GM23248 (cell line): Measurements from ENCODE around the gene TMEM178B. TPM values are rescaled to one million over a fixed set of nuclear protein-coding genes. Genes with fewer than 3 reads are reported as not detected.

Experiments used
- DNase-seq: peaks from one replicate; pipeline ENCODE4 v3.0.0-alpha.2; 2015
- H2AFZ ChIP-seq: fragments of 200-600 bp; sonication (generic); 2 replicates; pipeline ENCODE4 v1.6.1; 2016; ENCODE audit warnings: antibody characterized with exemption
- H3F3A ChIP-seq: fragments of 200-600 bp; sonication (generic); 2 replicates; pipeline ENCODE4 v1.6.1; 2016; ENCODE audit warnings: mild to moderate bottlenecking, antibody characterized with exemption, mixed run types; ENCODE audit not compliant: insufficient read depth
- H3K27ac ChIP-seq: fragments of 200-600 bp; sonication (generic); 2 replicates; pipeline ENCODE4 v1.5.1; 2016; ENCODE audit warnings: mild to moderate bottlenecking
- H3K27me3 ChIP-seq: fragments of 200-600 bp; sonication (generic); replicated peaks from 2 replicates; pipeline ENCODE4 v1.6.1; 2016; ENCODE audit warnings: mild to moderate bottlenecking; ENCODE audit not compliant: insufficient read depth
- H3K36me3 ChIP-seq: fragments of 200-600 bp; sonication (generic); 2 replicates; pipeline ENCODE4 v1.6.1; 2016; ENCODE audit warnings: low read depth, mild to moderate bottlenecking
- H3K4me1 ChIP-seq: fragments of 200-600 bp; sonication (generic); 2 replicates; pipeline ENCODE4 v1.6.1; 2016; ENCODE audit warnings: mild to moderate bottlenecking; ENCODE audit not compliant: insufficient read depth
- H3K4me2 ChIP-seq: fragments of 200-600 bp; sonication (generic); one replicate; pipeline ENCODE4 v1.6.1; 2016; ENCODE audit warnings: mild to moderate bottlenecking; ENCODE audit not compliant: unreplicated experiment
- H3K4me3 ChIP-seq: fragments of 200-600 bp; sonication (generic); 2 replicates; pipeline ENCODE4 v1.5.1; 2016; ENCODE audit warnings: mild to moderate bottlenecking
- H3K79me2 ChIP-seq: fragments of 200-600 bp; sonication (generic); 2 replicates; pipeline ENCODE4 v1.6.1; 2016; ENCODE audit warnings: mild to moderate bottlenecking; ENCODE audit not compliant: insufficient read depth
- H3K9ac ChIP-seq: fragments of 200-600 bp; sonication (generic); 2 replicates; pipeline ENCODE4 v1.6.1; 2016; ENCODE audit warnings: mild to moderate bottlenecking
- H3K9me2 ChIP-seq: fragments of 200-600 bp; sonication (generic); 2 replicates; pipeline ENCODE4 v1.6.1; 2016; ENCODE audit warnings: mixed run types, mild to moderate bottlenecking, moderate library complexity; ENCODE audit not compliant: insufficient read depth
- H3K9me3 ChIP-seq: fragments of 200-600 bp; sonication (generic); one replicate; pipeline ENCODE4 v1.6.1; 2017; ENCODE audit warnings: low read depth
- H4K20me1 ChIP-seq: fragments of 200-600 bp; sonication (generic); 2 replicates; pipeline ENCODE4 v1.6.0; 2016; ENCODE audit not compliant: insufficient read depth
- EZH2 ChIP-seq: fragments of 200-600 bp; sonication (generic); IDR thresholded peaks from 2 replicates; pipeline ENCODE4 v1.6.1; 2018; ENCODE audit warnings: antibody characterized with exemption, mild to moderate bottlenecking; ENCODE audit not compliant: insufficient read depth, poor library complexity, severe bottlenecking
- EZH2phosphoT487 ChIP-seq: fragments of 200-600 bp; sonication (generic); IDR thresholded peaks from 2 replicates; pipeline ENCODE4 v1.6.1; 2018; ENCODE audit warnings: antibody characterized with exemption, moderate library complexity, mild to moderate bottlenecking, low read depth; ENCODE audit not compliant: insufficient read depth
- WGBS, 2 experiments: methylation state at CpG; one replicate each; pipeline ENCODE4 v1.1.6; 2015 to 2017; ENCODE audit warnings: low lambda C conversion rate in 2 of 2, low coverage in 1 of 2; ENCODE audit errors: missing lambda C conversion rate in 2 of 2; 5-methylcytosine and 5-hydroxymethylcytosine counted together
- in situ Hi-C: fragments of 300-500 bp; cut with MboI; formaldehyde crosslinking; loops from 2 replicates; pipeline ENCODE4 v1.15.0; 2020
- polyA plus RNA-seq: library from polyadenylated mRNA; unstranded; fragments of >200 nt; fragmentation: Nextera tagmentation; extraction: Ambion mirVana; gene quantifications from 2 replicates; pipeline ENCODE4 v1.2.1, GENCODE V29; 2016
- total RNA-seq: library from RNA; depleted of rRNA; stranded (reverse); fragments of >200 nt; shearing (Covaris generic); gene quantifications from 2 replicates; pipeline ENCODE4 v1.2.3, GENCODE V29; 2014

TMEM178B gene
- total and polyA plus RNA-seq, 2 experiments from 2014 or later, result 0.05 to 0.22 TPM

- WGBS, 2 experiments, result 3 to 6% methylated on average over 35 to 36 of the region's 36 CpGs
- H3K9ac ChIP-seq, result no peak overlapping the region
Measured at GRCh38 chr7:141511676-141512396, 438.0 kb downstream of the TMEM178B start.

GRCh38 chr7:141512597-141512996 is 438.7 kb downstream of the TMEM178B start:
- Histone ChIP-seq H3K4me1 (no peaks in the 10 kb centered on the region), H2AFZ (no peak overlapping the region), H4K20me1 (no peaks in the 10 kb centered on the region), H3K9ac (no peak overlapping the region), H3K27ac (no peak overlapping the region), H3K4me3 (no peak overlapping the region), H3K9me2 (no peaks in the 10 kb centered on the region), H3F3A (no peaks in the 10 kb centered on the region), H3K27me3 (peaks cover 9% of the 10 kb centered on the region), H3K79me2 (no peaks in the 10 kb centered on the region), H3K9me3 (no peaks in the 10 kb centered on the region), H3K4me2 (no peak overlapping the region), H3K36me3 (no peaks in the 10 kb centered on the region)
- in situ Hi-C loops, result no loop called here
- WGBS, 2 experiments, result 43 to 46% methylated on average over 2 of the region's 2 CpGs
- no peak for DNase-seq
- no peak for TF ChIP-seq EZH2
- TF ChIP-seq EZH2phosphoT487, result no peak

More at GRCh38 chr7:141511676-141512396, 438.0 kb downstream of the TMEM178B start:
- Histone ChIP-seq H3K9me2 (no peaks in the 10 kb centered on the region), H3K4me1 (no peaks in the 10 kb centered on the region), H3K4me2 (no peak overlapping the region), H3K27me3 (peaks cover 9% of the 10 kb centered on the region), H3K79me2 (no peaks in the 10 kb centered on the region), H3K9me3 (no peaks in the 10 kb centered on the region), H3F3A (no peaks in the 10 kb centered on the region), H3K27ac (no peak overlapping the region), H3K4me3 (no peak overlapping the region), H2AFZ (no peak overlapping the region), H4K20me1 (no peaks in the 10 kb centered on the region), H3K36me3 (no peaks in the 10 kb centered on the region)
- peak; percentile 20 for DNase-seq
- TF ChIP-seq EZH2phosphoT487 (no peak), EZH2 (no peak)
- in situ Hi-C loops, result no loop called here

GRCh38 chr7:141513720-141514119 is 439.9 kb downstream of the TMEM178B start:
- Histone ChIP-seq H3K4me3 (no peak overlapping the region), H3K4me2 (no peak overlapping the region), H3K27me3 (peaks cover 9% of the 10 kb centered on the region), H3K27ac (no peak overlapping the region), H4K20me1 (no peaks in the 10 kb centered on the region), H2AFZ (no peak overlapping the region), H3K9ac (no peak overlapping the region), H3K9me3 (no peaks in the 10 kb centered on the region), H3K36me3 (no peaks in the 10 kb centered on the region), H3K4me1 (no peaks in the 10 kb centered on the region), H3K79me2 (no peaks in the 10 kb centered on the region), H3K9me2 (no peaks in the 10 kb centered on the region), H3F3A (no peaks in the 10 kb centered on the region)
- in situ Hi-C loops, result no loop called here
- TF ChIP-seq EZH2 (no peak), EZH2phosphoT487 (no peak)
- 24 to 33% methylated on average over 1 of the region's 1 CpG for WGBS, 2 experiments
- DNase-seq, result no peak

- no peak for TF ChIP-seq EZH2phosphoT487
- TF ChIP-seq EZH2, result no peak
- in situ Hi-C loops, result no loop called here
Measured at GRCh38 chr7:141515941-141516340, 442.1 kb downstream of the TMEM178B start.

More at GRCh38 chr7:141515941-141516340, 442.1 kb downstream of the TMEM178B start:
- H3K27ac ChIP-seq, result no peak overlapping the region
- H3K4me2 ChIP-seq, result no peak overlapping the region
- no peaks in the 10 kb centered on the region for H3F3A ChIP-seq
- H3K9me2 ChIP-seq, result no peaks in the 10 kb centered on the region
- H3K4me3 ChIP-seq, result no peak overlapping the region
- 50 to 59% methylated on average over 4 of the region's 4 CpGs for WGBS, 2 experiments
- no peaks in the 10 kb centered on the region for H3K36me3 ChIP-seq
- no peaks in the 10 kb centered on the region for H4K20me1 ChIP-seq
- H3K9me3 ChIP-seq, result no peaks in the 10 kb centered on the region
- no peak for DNase-seq
- H2AFZ ChIP-seq, result no peak overlapping the region
- H3K9ac ChIP-seq, result no peak overlapping the region
- peaks cover 1% of the 10 kb centered on the region for H3K27me3 ChIP-seq
- H3K79me2 ChIP-seq, result no peaks in the 10 kb centered on the region
- H3K4me1 ChIP-seq, result no peaks in the 10 kb centered on the region
